MM.1S (cell line): Measurements from ENCODE around the gene IFNGR2.
"Not testable (repeated sequence)": the region's sequence is repeated elsewhere in the genome, so short reads cannot be mapped to it uniquely, and the experiment has no call there.

Experiments
- DNase-seq: peaks from one replicate; pipeline ENCODE4 v3.0.0-alpha.2; 2015
- H2AFZ ChIP-seq: fragments of 300-600 bp; sonication (generic); 2 replicates; pipeline ENCODE4 v1.6.0; 2016; ENCODE audit warnings: antibody characterized with exemption, low read length
- H3F3A ChIP-seq: fragments of 300-600 bp; sonication (generic); 2 replicates; pipeline ENCODE4 v1.6.1; 2016; ENCODE audit warnings: mild to moderate bottlenecking, antibody characterized with exemption, low read length, moderate library complexity, mixed read lengths; ENCODE audit not compliant: insufficient read depth
- H3K27ac ChIP-seq: fragments of 300-600 bp; sonication (generic); 2 replicates; pipeline ENCODE4 v1.5.1; 2016; ENCODE audit warnings: mild to moderate bottlenecking, low read length
- H3K27me3 ChIP-seq: fragments of 300-600 bp; sonication (generic); replicated peaks from 2 replicates; pipeline ENCODE4 v1.6.0; 2016; ENCODE audit warnings: low read length; ENCODE audit not compliant: insufficient read depth
- H3K36me3 ChIP-seq: fragments of 300-600 bp; sonication (generic); replicated peaks from 2 replicates; pipeline ENCODE4 v1.6.1; 2016; ENCODE audit warnings: mild to moderate bottlenecking, low read length, mixed read lengths; ENCODE audit not compliant: insufficient read depth
- H3K4me1 ChIP-seq: fragments of 300-600 bp; sonication (generic); 2 replicates; pipeline ENCODE4 v1.6.1; 2016; ENCODE audit warnings: low read length, mixed read lengths
- H3K4me2 ChIP-seq: fragments of 300-600 bp; sonication (generic); 2 replicates; pipeline ENCODE4 v1.6.0; 2016; ENCODE audit warnings: low read depth, low read length
- H3K4me3 ChIP-seq: fragments of 300-600 bp; sonication (generic); 2 replicates; pipeline ENCODE4 v1.5.1; 2016; ENCODE audit warnings: low read length, mixed read lengths
- H3K79me2 ChIP-seq: fragments of 300-600 bp; sonication (generic); 2 replicates; pipeline ENCODE4 v1.6.1; 2016; ENCODE audit warnings: mixed run types, low read length, mixed read lengths
- H3K9ac ChIP-seq: fragments of 300-600 bp; sonication (generic); 2 replicates; pipeline ENCODE4 v1.6.1; 2016; ENCODE audit warnings: low read length, mixed read lengths
- H3K9me2 ChIP-seq: fragments of 300-600 bp; sonication (generic); replicated peaks from 2 replicates; pipeline ENCODE4 v1.6.1; 2016; ENCODE audit warnings: mild to moderate bottlenecking, low read length, mixed read lengths; ENCODE audit not compliant: insufficient read depth
- H3K9me3 ChIP-seq: fragments of 300-600 bp; sonication (generic); replicated peaks from 2 replicates; pipeline ENCODE4 v1.6.1; 2016; ENCODE audit warnings: mild to moderate bottlenecking, low read length, mixed read lengths; ENCODE audit not compliant: insufficient read depth
- H4K20me1 ChIP-seq: fragments of 300-600 bp; sonication (generic); 2 replicates; pipeline ENCODE4 v1.6.1; 2016; ENCODE audit warnings: mild to moderate bottlenecking, low read length, moderate library complexity, mixed read lengths; ENCODE audit not compliant: insufficient read depth
- EZH2 ChIP-seq: fragments of 300-600 bp; sonication (generic); optimal IDR thresholded peaks from 2 replicates; pipeline ENCODE3; 2017; ENCODE audit warnings: low read depth, mild to moderate bottlenecking, antibody characterized with exemption, low read length, mixed read lengths
- EZH2phosphoT487 ChIP-seq: fragments of 300-600 bp; sonication (generic); IDR thresholded peaks from 2 replicates; pipeline ENCODE4 v1.6.1; 2018; ENCODE audit warnings: antibody characterized with exemption, low read length
- TF ChIP-seq, protein P1 (sequence below): fragments of 300-600 bp; sonication (generic); IDR thresholded peaks from 2 replicates; pipeline ENCODE4 v1.5.1; 2016; ENCODE audit warnings: antibody characterized with exemption, low read length, mixed read lengths

Gene IFNGR2

DNA sequence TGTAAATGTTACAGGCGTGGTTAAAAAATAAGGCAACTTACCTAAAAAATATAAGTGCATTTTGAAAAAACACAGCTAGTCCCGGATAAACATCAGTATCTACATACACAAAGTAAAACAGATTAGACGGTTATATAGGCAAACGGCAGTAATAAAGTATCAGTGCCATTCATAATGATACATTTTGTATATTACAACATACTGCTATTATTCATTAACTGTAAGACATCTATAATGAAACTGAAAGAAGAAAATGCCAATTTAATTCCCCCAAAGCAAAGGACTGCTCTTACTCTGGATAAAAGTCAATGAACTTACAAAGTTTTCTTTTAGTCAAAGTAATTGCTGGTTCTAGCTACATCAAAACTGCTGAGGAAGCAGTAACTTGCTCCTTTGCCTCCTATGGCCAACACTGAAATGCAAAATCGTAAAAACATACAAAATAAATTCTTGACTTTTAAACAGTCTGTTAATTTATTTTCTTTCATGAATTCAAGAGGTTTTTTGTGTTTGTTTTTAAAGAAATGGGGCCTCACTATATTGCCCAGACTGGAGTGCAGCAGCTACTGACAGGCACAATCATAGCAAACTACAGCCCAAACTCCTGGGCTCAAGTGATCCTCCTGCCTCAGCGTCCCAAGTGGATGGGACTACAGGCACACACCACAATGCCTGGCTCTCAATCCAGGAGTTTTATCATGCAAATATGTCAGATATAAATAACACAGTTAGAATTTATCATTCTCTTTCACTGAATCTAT, 52.7 kb downstream of the IFNGR2 start:
- Histone ChIP-seq H3K4me2 (no peak overlapping the region), H3K27me3 (no peaks in the 10 kb centered on the region)
- no peak for TF ChIP-seq EZH2
- TF ChIP-seq EZH2phosphoT487: no peak
- TF ChIP-seq, protein P1, sequence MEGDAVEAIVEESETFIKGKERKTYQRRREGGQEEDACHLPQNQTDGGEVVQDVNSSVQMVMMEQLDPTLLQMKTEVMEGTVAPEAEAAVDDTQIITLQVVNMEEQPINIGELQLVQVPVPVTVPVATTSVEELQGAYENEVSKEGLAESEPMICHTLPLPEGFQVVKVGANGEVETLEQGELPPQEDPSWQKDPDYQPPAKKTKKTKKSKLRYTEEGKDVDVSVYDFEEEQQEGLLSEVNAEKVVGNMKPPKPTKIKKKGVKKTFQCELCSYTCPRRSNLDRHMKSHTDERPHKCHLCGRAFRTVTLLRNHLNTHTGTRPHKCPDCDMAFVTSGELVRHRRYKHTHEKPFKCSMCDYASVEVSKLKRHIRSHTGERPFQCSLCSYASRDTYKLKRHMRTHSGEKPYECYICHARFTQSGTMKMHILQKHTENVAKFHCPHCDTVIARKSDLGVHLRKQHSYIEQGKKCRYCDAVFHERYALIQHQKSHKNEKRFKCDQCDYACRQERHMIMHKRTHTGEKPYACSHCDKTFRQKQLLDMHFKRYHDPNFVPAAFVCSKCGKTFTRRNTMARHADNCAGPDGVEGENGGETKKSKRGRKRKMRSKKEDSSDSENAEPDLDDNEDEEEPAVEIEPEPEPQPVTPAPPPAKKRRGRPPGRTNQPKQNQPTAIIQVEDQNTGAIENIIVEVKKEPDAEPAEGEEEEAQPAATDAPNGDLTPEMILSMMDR: no peak

DNA sequence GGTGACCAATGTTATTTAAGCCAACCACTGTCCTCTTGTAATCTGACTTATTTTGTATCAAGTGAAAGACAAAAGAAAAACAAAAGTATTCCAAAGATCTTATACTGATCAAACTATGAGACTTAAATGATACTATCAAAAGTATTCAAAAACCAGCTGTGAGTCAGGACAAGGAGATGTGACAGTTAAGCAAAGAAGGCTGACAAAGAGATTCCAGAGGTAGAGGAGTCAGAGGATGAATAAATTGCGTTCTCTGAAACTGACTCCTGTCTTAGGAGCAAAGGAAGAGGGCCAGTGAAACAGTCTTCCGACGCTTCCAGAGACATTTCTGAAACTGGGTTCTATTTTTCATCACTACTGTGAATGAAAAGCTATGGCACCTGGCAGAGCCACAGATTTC, 55.6 kb downstream of the IFNGR2 start:
- DNase-seq: no peak
- no peak overlapping the region for H3K4me3 ChIP-seq
- H3K27me3 ChIP-seq: no peaks in the 10 kb centered on the region
- H3K36me3 ChIP-seq: no peaks in the 10 kb centered on the region
- no peaks in the 10 kb centered on the region for H3K9me3 ChIP-seq
- no peaks in the 10 kb centered on the region for H3K4me1 ChIP-seq
- no peaks in the 10 kb centered on the region for H3F3A ChIP-seq
- H3K4me2 ChIP-seq: no peak overlapping the region
- TF ChIP-seq, protein P1: no peak
- TF ChIP-seq EZH2phosphoT487 (no peak), EZH2 (no peak)
- no peaks in the 10 kb centered on the region for H3K79me2 ChIP-seq
- no peaks in the 10 kb centered on the region for H3K9me2 ChIP-seq
- H3K9ac ChIP-seq: no peak overlapping the region
- H2AFZ ChIP-seq: no peak overlapping the region
- H3K27ac ChIP-seq: no peak overlapping the region
- H4K20me1 ChIP-seq: no peaks in the 10 kb centered on the region

More for the DNA sequence above, 52.7 kb downstream of the IFNGR2 start:
- H3K9me2 ChIP-seq: no peaks in the 10 kb centered on the region
- H3K4me3 ChIP-seq: no peak overlapping the region
- no peaks in the 10 kb centered on the region for H3F3A ChIP-seq
- no peaks in the 10 kb centered on the region for H3K79me2 ChIP-seq
- H4K20me1 ChIP-seq: no peaks in the 10 kb centered on the region
- no peaks in the 10 kb centered on the region for H3K9me3 ChIP-seq
- H3K4me1 ChIP-seq: no peaks in the 10 kb centered on the region
- H3K27ac ChIP-seq: no peak overlapping the region
- no peak for DNase-seq
- H3K9ac ChIP-seq: no peak overlapping the region
- no peak overlapping the region for H2AFZ ChIP-seq
- H3K36me3 ChIP-seq: no peaks in the 10 kb centered on the region

- H3K27me3 ChIP-seq: no peaks in the 10 kb centered on the region
- H3K9me3 ChIP-seq: no peaks in the 10 kb centered on the region
- H3K36me3 ChIP-seq: no peaks in the 10 kb centered on the region
- H3K79me2 ChIP-seq: no peaks in the 10 kb centered on the region
- no peaks in the 10 kb centered on the region for H3K9me2 ChIP-seq
- no peak overlapping the region for H3K27ac ChIP-seq
- no peaks in the 10 kb centered on the region for H3K4me1 ChIP-seq
- H2AFZ ChIP-seq: no peak overlapping the region
- no peak overlapping the region for H3K9ac ChIP-seq
- no peak overlapping the region for H3K4me3 ChIP-seq
- H3F3A ChIP-seq: no peaks in the 10 kb centered on the region
- DNase-seq: no peak
- no peak for TF ChIP-seq EZH2phosphoT487
- no peak for TF ChIP-seq EZH2
- TF ChIP-seq, protein P1: no peak
- H4K20me1 ChIP-seq: no peaks in the 10 kb centered on the region
- no peak overlapping the region for H3K4me2 ChIP-seq
Observed at GRCh38 chr21:33461538-33462250, 58.5 kb downstream of the IFNGR2 start.

- not testable (repeated sequence) for H4K20me1 ChIP-seq, H3K27ac ChIP-seq, H2AFZ ChIP-seq, DNase-seq, H3K36me3 ChIP-seq, H3K4me1 ChIP-seq, H3K9me2 ChIP-seq, H3K4me3 ChIP-seq, H3K4me2 ChIP-seq, H3F3A ChIP-seq, H3K27me3 ChIP-seq, H3K9me3 ChIP-seq, H3K9ac ChIP-seq
- H3K79me2 ChIP-seq: peaks cover 19% of the 10 kb centered on the region
Observed at GRCh38 chr21:33469183-33469582, 66.0 kb downstream of the IFNGR2 start.
